Mammary epithelial cell (primary cell): ENCODE data around the gene ADAMTSL2.

ENCODE experiments used
- CTCF ChIP-seq, 2 donors: IDR thresholded peaks in 1 of 2; conservative IDR thresholded peaks in 1 of 2; 2 replicates each; pipeline ENCODE4 v1.5.1; 2011 to 2012; ENCODE audit warnings: inconsistent platforms in 2 of 2, low read length in 2 of 2, mild to moderate bottlenecking in 2 of 2, control low read depth in 1 of 2, low read depth in 1 of 2; ENCODE audit not compliant: insufficient read depth in 1 of 2; ENCODE audit errors: extremely low read depth in 1 of 2
- EZH2 ChIP-seq: IDR thresholded peaks from 2 replicates; pipeline ENCODE4 v1.6.1; 2012; ENCODE audit warnings: low read length, inconsistent platforms, borderline replicate concordance

DNA sequence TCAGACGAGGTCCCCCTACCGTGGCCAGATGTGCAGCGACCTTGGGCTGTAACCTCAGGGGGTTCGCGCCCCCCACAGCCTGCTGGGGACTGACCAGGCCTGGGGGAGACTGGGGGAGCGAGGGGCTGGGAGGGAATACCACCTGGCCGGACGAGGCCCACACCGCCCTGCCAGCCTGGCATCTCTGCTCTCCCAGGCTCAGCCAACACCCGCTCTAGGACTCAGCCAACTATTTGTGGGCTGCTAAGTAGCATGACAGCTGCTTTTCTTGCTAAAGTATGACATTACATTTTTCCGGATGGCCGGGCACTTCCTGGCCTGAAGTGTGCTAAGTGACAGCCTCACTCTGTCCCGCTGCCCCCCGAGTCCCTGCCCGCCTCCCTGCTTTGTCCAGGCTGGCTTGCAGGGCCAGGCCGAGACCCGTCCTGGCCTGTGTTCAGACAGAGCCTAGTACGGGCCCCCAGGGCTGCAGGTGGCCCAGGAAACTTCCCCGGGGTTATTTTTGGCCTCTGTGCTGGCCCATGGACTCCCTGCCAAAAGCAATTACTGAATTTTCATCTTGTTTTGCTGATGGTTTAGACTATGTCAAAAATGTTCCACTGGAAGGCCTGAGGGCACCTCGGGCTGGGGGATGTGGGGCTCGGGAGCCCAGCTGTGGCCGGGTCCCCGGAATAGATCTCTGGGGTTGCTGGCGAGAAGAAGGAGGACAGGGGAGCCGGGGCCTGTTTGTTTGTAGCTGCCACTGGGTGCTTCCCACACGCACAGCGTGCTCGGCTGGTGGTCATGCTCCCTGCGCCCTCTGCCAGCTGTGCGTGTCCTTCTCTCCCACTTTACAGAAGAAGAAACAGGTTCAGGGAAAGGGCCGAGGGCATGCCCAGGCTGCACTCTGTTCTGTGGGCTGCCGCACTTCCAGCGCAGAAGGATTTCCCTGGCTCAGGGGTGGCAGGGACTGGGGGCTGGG, 42.2 kb upstream of the ADAMTSL2 start:
- TF ChIP-seq EZH2 (no peak), CTCF (conservative IDR thresholded peaks at IDR 0.05 in 1 of 2, IDR thresholded peaks at IDR 0.05 in 1 of 2; ENCODE audit: extremely low read depth in 1 of 2, insufficient read depth in 1 of 2, low read depth in 1 of 2, low read length in 2 of 2) (no peak)
